IMR-90 (cell line): ENCODE measurements around the gene ST8SIA2. TPM values are rescaled to one million over a fixed set of nuclear protein-coding genes. Genes with fewer than 3 reads are reported as not detected.

Source experiments
- ATAC-seq: fragments of 200-7000 bp; cut with Tn5 transposase; 2 replicates; pipeline ENCODE4 v1.9.1; 2020; ENCODE audit warnings: low read depth, mild to moderate bottlenecking, moderate library complexity
- BruUV-seq: library from RNA; stranded (reverse); fragments of 400-500 nt; replicated peaks from 2 replicates; lab custom pipeline; 2021; lab: Mats Ljungman, UMichigan
- CTCF ChIA-PET: fragments of 300-600 bp; formaldehyde crosslinking; extraction: SDS; loops from one replicate; lab custom pipeline; 2021; ENCODE audit warnings: antibody characterized with exemption; lab: Yijun Ruan, JAX
- POLR2A ChIA-PET: fragments of 300-600 bp; sonication (Branson Sonifier 250); formaldehyde crosslinking; loops from one replicate; lab custom pipeline; 2022; ENCODE audit warnings: antibody characterized with exemption; ENCODE audit not compliant: unreplicated experiment; lab: Charles Lee
- DNase-seq: peaks from one replicate; pipeline ENCODE4 v3.0.0; 2013
- H2AFZ ChIP-seq: replicated peaks from 2 replicates; pipeline ENCODE3; 2013; ENCODE audit warnings: low read length, mild to moderate bottlenecking; ENCODE audit not compliant: poor library complexity
- H2AK5ac ChIP-seq: 2 replicates; pipeline ENCODE4 v1.6.1; 2013; ENCODE audit warnings: low read depth, low read length, inconsistent platforms
- H2AK9ac ChIP-seq: replicated peaks from 2 replicates; pipeline ENCODE3; 2013; ENCODE audit warnings: mild to moderate bottlenecking, low read depth, low read length, moderate library complexity; ENCODE audit not compliant: poor library complexity
- H2BK120ac ChIP-seq: 2 replicates; pipeline ENCODE4 v1.6.1; 2013; ENCODE audit warnings: low read depth, low read length, inconsistent platforms
- H2BK15ac ChIP-seq: 3 replicates; pipeline ENCODE4 v1.6.1; 2013; ENCODE audit warnings: low read depth, low read length, inconsistent platforms
- H2BK20ac ChIP-seq: 2 replicates; pipeline ENCODE4 v1.6.1; 2013; ENCODE audit warnings: low read depth, mild to moderate bottlenecking, inconsistent platforms, low read length, moderate library complexity
- H2BK5ac ChIP-seq: 2 replicates; pipeline ENCODE4 v1.6.1; 2013; ENCODE audit warnings: mild to moderate bottlenecking, low read depth, low read length, inconsistent platforms; ENCODE audit not compliant: poor library complexity, severe bottlenecking
- H3K14ac ChIP-seq: replicated peaks from 2 replicates; pipeline ENCODE4 v1.6.1; 2013; ENCODE audit warnings: low read depth, low read length, inconsistent platforms
- H3K18ac ChIP-seq: 2 replicates; pipeline ENCODE4 v1.6.1; 2013; ENCODE audit warnings: low read depth, low read length, control low read depth
- H3K23ac ChIP-seq: 2 replicates; pipeline ENCODE4 v1.6.1; 2013; ENCODE audit warnings: low read depth, low read length, inconsistent platforms
- H3K27ac ChIP-seq: 2 replicates; pipeline ENCODE4 v1.5.1; 2013; ENCODE audit warnings: mild to moderate bottlenecking, control low read depth, low read length; ENCODE audit not compliant: insufficient read depth
- H3K27me3 ChIP-seq: 2 replicates; pipeline ENCODE4 v1.6.1; 2013; ENCODE audit warnings: low read length; ENCODE audit not compliant: control insufficient read depth, insufficient read depth
- H3K36me3 ChIP-seq: 2 replicates; pipeline ENCODE4 v1.6.1; 2013; ENCODE audit warnings: low read length, mixed read lengths; ENCODE audit not compliant: control insufficient read depth, insufficient read depth
- H3K4ac ChIP-seq: 2 replicates; pipeline ENCODE4 v1.6.1; 2013; ENCODE audit warnings: low read depth, low read length, inconsistent platforms
- H3K4me1 ChIP-seq: 2 replicates; pipeline ENCODE4 v1.6.1; 2013; ENCODE audit warnings: low read length, mixed read lengths; ENCODE audit not compliant: control insufficient read depth, insufficient read depth
- H3K4me2 ChIP-seq: 2 replicates; pipeline ENCODE4 v1.6.1; 2013; ENCODE audit warnings: low read depth, mild to moderate bottlenecking, control low read depth, low read length, moderate library complexity
- H3K4me3 ChIP-seq: 2 replicates; pipeline ENCODE4 v1.5.1; 2013; ENCODE audit warnings: low read depth, mild to moderate bottlenecking, control low read depth, low read length, moderate library complexity; ENCODE audit not compliant: insufficient read depth
- H3K56ac ChIP-seq: 2 replicates; pipeline ENCODE4 v1.6.1; 2013; ENCODE audit warnings: low read length, inconsistent platforms; ENCODE audit not compliant: insufficient read depth; ENCODE audit errors: extremely low read depth
- H3K79me1 ChIP-seq, 2 experiments: 2 replicates each; pipeline ENCODE4 v1.6.1; 2013; ENCODE audit warnings: low read length in 2 of 2, inconsistent platforms in 1 of 2, low read depth in 1 of 2
- H3K9ac ChIP-seq: 2 replicates; pipeline ENCODE4 v1.6.1; 2013; ENCODE audit warnings: low read depth, low read length, control low read depth
- H3K9me1 ChIP-seq: 2 replicates; pipeline ENCODE4 v1.6.1; 2013; ENCODE audit warnings: low read length, inconsistent platforms; ENCODE audit not compliant: insufficient read depth
- H3K9me3 ChIP-seq: 2 replicates; pipeline ENCODE4 v1.6.1; 2013; ENCODE audit warnings: low read length; ENCODE audit not compliant: control insufficient read depth, insufficient read depth
- H4K20me1 ChIP-seq: 2 replicates; pipeline ENCODE4 v1.6.1; 2013; ENCODE audit warnings: low read length, inconsistent platforms; ENCODE audit not compliant: insufficient read depth
- H4K5ac ChIP-seq: 2 replicates; pipeline ENCODE4 v1.6.1; 2013; ENCODE audit warnings: mild to moderate bottlenecking, low read depth, low read length, control low read depth
- H4K8ac ChIP-seq, 2 experiments: 2 replicates each; pipeline ENCODE4 v1.6.1; 2013; ENCODE audit warnings: low read depth in 2 of 2, low read length in 2 of 2, control low read depth in 1 of 2, inconsistent platforms in 1 of 2
- H4K91ac ChIP-seq: 2 replicates; pipeline ENCODE4 v1.6.1; 2013; ENCODE audit warnings: low read depth, low read length, inconsistent platforms; ENCODE audit not compliant: insufficient read depth
- BHLHE40 ChIP-seq: fragments of 150-350 bp; IDR thresholded peaks from 2 replicates; pipeline ENCODE4 v1.6.1; 2016; ENCODE audit warnings: mild to moderate bottlenecking, low read depth, low read length
- CEBPB ChIP-seq: IDR thresholded peaks from 2 replicates; pipeline ENCODE4 v1.6.1; 2012; ENCODE audit warnings: low read depth, low read length, improper control_type of control experiment
- CHD1 ChIP-seq: IDR thresholded peaks from 2 replicates; pipeline ENCODE4 v1.6.1; 2012; ENCODE audit warnings: low read depth, low read length, improper control_type of control experiment
- MAFK ChIP-seq: IDR thresholded peaks from 2 replicates; pipeline ENCODE4 v1.6.1; 2012; ENCODE audit warnings: low read depth, low read length, improper control_type of control experiment
- MXI1 ChIP-seq: IDR thresholded peaks from 2 replicates; pipeline ENCODE4 v1.6.1; 2012; ENCODE audit warnings: low read depth, mild to moderate bottlenecking, low read length, moderate library complexity, borderline replicate concordance
- NFE2L2 ChIP-seq: fragments of 150-350 bp; IDR thresholded peaks from 2 replicates; pipeline ENCODE4 v1.6.1; 2016; ENCODE audit warnings: low read depth, mild to moderate bottlenecking, low read length
- RCOR1 ChIP-seq: IDR thresholded peaks from 2 replicates; pipeline ENCODE4 v1.6.1; 2012; ENCODE audit warnings: mild to moderate bottlenecking, low read length, improper control_type of control experiment; ENCODE audit not compliant: insufficient replicate concordance
- RFX5 ChIP-seq: IDR thresholded peaks from 2 replicates; pipeline ENCODE4 v1.8.0; 2012; ENCODE audit warnings: low read depth, mild to moderate bottlenecking, low read length, moderate library complexity
- WGBS, 2 experiments: methylation state at CpG; one replicate each; pipeline versions ENCODE4 v1.1.5 to v1.1.7; 2013; ENCODE audit warnings: missing lambda C conversion rate in 2 of 2; ENCODE audit not compliant: insufficient read length in 1 of 2; ENCODE audit errors: extremely low coverage in 2 of 2; 5-methylcytosine and 5-hydroxymethylcytosine counted together
- dilution Hi-C: fragments of 300-500 bp; cut with HindIII; formaldehyde crosslinking; loops from one replicate; pipeline ENCODE4 v1.14.3; 2018; ENCODE audit warnings: low sequenced_read_pairs; ENCODE audit not compliant: unreplicated experiment
- in situ Hi-C: fragments of 300-500 bp; cut with MboI; formaldehyde crosslinking; loops from 3 replicates; pipeline ENCODE4 v1.14.3; 2019; ENCODE audit warnings: low sequenced_read_pairs, inconsistent platforms, mixed read lengths
- intact Hi-C: fragments of 100-400 bp; cut with micrococcal nuclease; formaldehyde crosslinking; loops from 2 replicates; pipeline ENCODE4 v1.10.0; 2022
- polyA plus RNA-seq, 3 experiments: library from polyadenylated mRNA; depleted of rRNA; stranded (reverse); fragments of >200 nt; gene quantifications; 2 replicates each; pipeline ENCODE4 v1.2.3, GENCODE V29; 2012; ENCODE audit warnings: low replicate concordance in 1 of 3
- total RNA-seq: library from RNA; depleted of rRNA; stranded (reverse); fragments of >200 nt; gene quantifications from 2 replicates; pipeline ENCODE4 v1.2.3, GENCODE V29; 2012
- TF ChIP-seq, protein P1 (sequence below): fragments of 150-350 bp; IDR thresholded peaks from 2 replicates; pipeline ENCODE4 v1.6.1; 2017; ENCODE audit warnings: mild to moderate bottlenecking, antibody characterized with exemption, low read length, low read depth
- TF ChIP-seq, protein P2 (sequence below): conservative IDR thresholded peaks from 2 replicates; pipeline ENCODE4 v1.5.1; 2012; ENCODE audit warnings: mild to moderate bottlenecking, low read depth, low read length, improper control_type of control experiment

Gene ST8SIA2
- total and polyA plus RNA-seq, 2 of the 4 experiments (the other 2 are of a cell fraction): not detected

GRCh38 chr15:92376109-92376508, 17.6 kb upstream of the ST8SIA2 start:
- Histone ChIP-seq H3K56ac (no peak overlapping the region), H3K4me1 (no peaks in the 10 kb centered on the region), H2AFZ (no peak overlapping the region), H3K4me2 (no peak overlapping the region), H3K9me1 (no peaks in the 10 kb centered on the region), H4K5ac (no peak overlapping the region), H3K23ac (no peak overlapping the region), H2AK5ac (no peak overlapping the region), H3K4ac (no peak overlapping the region), H3K79me1 (no peaks in the 10 kb centered on the region), H3K4me3 (no peak overlapping the region), H2BK20ac (no peak overlapping the region), H3K14ac (no peak overlapping the region), H2BK5ac (no peak overlapping the region), H3K27ac (no peak overlapping the region), H2AK9ac (no peak overlapping the region), H2BK15ac (no peak overlapping the region), H3K36me3 (no peaks in the 10 kb centered on the region), H3K18ac (no peak overlapping the region), H4K20me1 (no peaks in the 10 kb centered on the region), H3K9ac (no peak overlapping the region), H2BK120ac (no peak overlapping the region), H3K9me3 (no peaks in the 10 kb centered on the region), H4K8ac (no peak overlapping the region), H3K27me3 (no peaks in the 10 kb centered on the region), H4K91ac (no peak overlapping the region)
- POLR2A ChIA-PET: no interaction called here
- intact Hi-C loops: no loop called here
- dilution Hi-C loops: no loop called here
- BruUV-seq: no TSS peak
- ATAC-seq (no peak), DNase-seq (no peak)
- CTCF ChIA-PET: no interaction called here
- WGBS, 2 experiments: no CpG with 5 or more reads among the region's 3 CpGs
- TF ChIP-seq MXI1 (no peak), MAFK (no peak), BHLHE40 (no peak), CHD1 (no peak), RFX5 (no peak), NFE2L2 (no peak), RCOR1 (no peak), CEBPB (no peak)
- TF ChIP-seq, protein P1, sequence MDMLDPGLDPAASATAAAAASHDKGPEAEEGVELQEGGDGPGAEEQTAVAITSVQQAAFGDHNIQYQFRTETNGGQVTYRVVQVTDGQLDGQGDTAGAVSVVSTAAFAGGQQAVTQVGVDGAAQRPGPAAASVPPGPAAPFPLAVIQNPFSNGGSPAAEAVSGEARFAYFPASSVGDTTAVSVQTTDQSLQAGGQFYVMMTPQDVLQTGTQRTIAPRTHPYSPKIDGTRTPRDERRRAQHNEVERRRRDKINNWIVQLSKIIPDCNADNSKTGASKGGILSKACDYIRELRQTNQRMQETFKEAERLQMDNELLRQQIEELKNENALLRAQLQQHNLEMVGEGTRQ: no peak
- TF ChIP-seq, protein P2, sequence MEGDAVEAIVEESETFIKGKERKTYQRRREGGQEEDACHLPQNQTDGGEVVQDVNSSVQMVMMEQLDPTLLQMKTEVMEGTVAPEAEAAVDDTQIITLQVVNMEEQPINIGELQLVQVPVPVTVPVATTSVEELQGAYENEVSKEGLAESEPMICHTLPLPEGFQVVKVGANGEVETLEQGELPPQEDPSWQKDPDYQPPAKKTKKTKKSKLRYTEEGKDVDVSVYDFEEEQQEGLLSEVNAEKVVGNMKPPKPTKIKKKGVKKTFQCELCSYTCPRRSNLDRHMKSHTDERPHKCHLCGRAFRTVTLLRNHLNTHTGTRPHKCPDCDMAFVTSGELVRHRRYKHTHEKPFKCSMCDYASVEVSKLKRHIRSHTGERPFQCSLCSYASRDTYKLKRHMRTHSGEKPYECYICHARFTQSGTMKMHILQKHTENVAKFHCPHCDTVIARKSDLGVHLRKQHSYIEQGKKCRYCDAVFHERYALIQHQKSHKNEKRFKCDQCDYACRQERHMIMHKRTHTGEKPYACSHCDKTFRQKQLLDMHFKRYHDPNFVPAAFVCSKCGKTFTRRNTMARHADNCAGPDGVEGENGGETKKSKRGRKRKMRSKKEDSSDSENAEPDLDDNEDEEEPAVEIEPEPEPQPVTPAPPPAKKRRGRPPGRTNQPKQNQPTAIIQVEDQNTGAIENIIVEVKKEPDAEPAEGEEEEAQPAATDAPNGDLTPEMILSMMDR: no peak
- in situ Hi-C loops: no loop called here
